Gastroesophageal sphincter (tissue), 4 donors: ENCODE results near the gene TIGAR. TPM values are rescaled to one million over a fixed set of nuclear protein-coding genes. Genes with fewer than 3 reads are reported as not detected.
A peak's percentile ranks its signal among the peaks of the same experiment; 100 is the strongest.

ENCODE experiments used
- ATAC-seq: fragments of 150-250 bp; one replicate; pipeline ENCODE4 v1.9.1; 2016; ENCODE audit warnings: mild to moderate bottlenecking, moderate library complexity
- H3K27ac ChIP-seq, 4 donors: fragments of 200-600 bp; sonication (generic) in 3 of 4; 1 replicate in 3 of 4; 2 replicates in 1 of 4; pipeline ENCODE4 v1.5.1; 2016 to 2019
- H3K27me3 ChIP-seq: fragments of 200-600 bp; sonication (generic); one replicate; pipeline ENCODE4 v1.5.1; 2019
- H3K36me3 ChIP-seq, 2 donors: fragments of 200-600 bp; sonication (generic); one replicate each; pipeline ENCODE4 v1.5.1; 2019; ENCODE audit warnings: control low read depth in 1 of 2
- H3K4me1 ChIP-seq, 3 donors: fragments of 200-600 bp; sonication (generic); 1 replicate in 2 of 3; 2 replicates in 1 of 3; pipeline ENCODE4 v1.5.1; 2016 to 2019; ENCODE audit warnings: control low read depth in 2 of 3
- H3K4me3 ChIP-seq, 2 donors: fragments of 200-600 bp; sonication (generic); one replicate each; pipeline ENCODE4 v1.5.1; 2019; ENCODE audit warnings: mild to moderate bottlenecking in 1 of 2, moderate library complexity in 1 of 2
- H3K9me3 ChIP-seq, 3 donors: fragments of 200-600 bp; sonication (generic); one replicate each; pipeline ENCODE4 v1.5.1; 2017 to 2019; ENCODE audit warnings: control low read depth in 2 of 3
- EP300 ChIP-seq: sonication (generic); formaldehyde crosslinking; IDR thresholded peaks from one replicate; pipeline ENCODE4 v1.6.1; 2017; ENCODE audit warnings: antibody characterized with exemption, mild to moderate bottlenecking
- POLR2A ChIP-seq, 2 donors: fragments of 450-650 bp; IDR thresholded peaks; one replicate each; pipeline ENCODE4 v1.6.1; 2017; ENCODE audit warnings: antibody characterized with exemption in 2 of 2, mild to moderate bottlenecking in 2 of 2, moderate library complexity in 1 of 2
- POLR2AphosphoS5 ChIP-seq: sonication (generic); formaldehyde crosslinking; IDR thresholded peaks from one replicate; pipeline ENCODE4 v1.6.1; 2017; ENCODE audit warnings: antibody characterized with exemption
- WGBS, 2 donors: methylation state at CpG; one replicate each; pipeline ENCODE4 v1.1.5; 2018; ENCODE audit warnings: low coverage in 1 of 2; 5-methylcytosine and 5-hydroxymethylcytosine counted together
- total RNA-seq, 4 donors: library from RNA; depleted of rRNA; stranded (reverse); fragments of >200 nt; gene quantifications; one replicate each; pipeline ENCODE4 v1.1.0, GENCODE V29; 2016
- TF ChIP-seq, protein P1 (sequence below), 4 experiments: fragments of 200-600 bp in 2 of 4; fragments of 450-650 bp in 2 of 4; sonication (generic) in 1 of 4; IDR thresholded peaks; one replicate each; pipeline ENCODE4 v1.5.1; 2017 to 2019; ENCODE audit warnings: antibody characterized with exemption in 4 of 4, mild to moderate bottlenecking in 2 of 4, moderate library complexity in 2 of 4

TIGAR gene
- total RNA-seq, 4 donors from 2014 or later, result 4.6 to 10.5 (median 8.5) TPM

DNA sequence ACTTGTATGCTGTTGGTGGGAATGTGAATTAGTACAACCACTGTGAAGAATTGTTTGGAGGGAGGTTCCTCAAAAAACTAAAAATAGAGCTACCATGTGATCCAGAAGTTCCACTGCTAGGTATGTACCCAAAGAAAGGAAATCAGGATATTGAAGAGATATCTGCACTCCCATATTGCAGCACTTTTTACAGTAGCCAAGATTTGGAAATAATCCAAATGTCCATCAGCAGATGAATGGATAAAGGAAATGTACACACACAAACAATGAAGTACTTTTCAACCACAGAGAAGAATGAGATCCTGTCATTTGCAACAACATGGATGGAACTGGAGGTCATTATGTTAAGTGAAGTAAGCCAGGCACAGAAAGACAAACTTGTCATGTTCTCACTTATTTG is 25.9 kb downstream of the TIGAR start:
- Histone ChIP-seq H3K27ac (no peak overlapping the region), H3K27me3 (no peaks in the 10 kb centered on the region), H3K4me3 (no peak overlapping the region), H3K36me3 (peaks cover 0 to 28% of the 10 kb centered on the region in 2 donors), H3K4me1 (no peaks in the 10 kb centered on the region), H3K9me3 (no peaks in the 10 kb centered on the region)
- ATAC-seq, result no peak
- no peak for TF ChIP-seq POLR2AphosphoS5

GRCh38 chr12:4353785-4354208 is 32.8 kb downstream of the TIGAR start:
- Histone ChIP-seq H3K27me3 (no peaks in the 10 kb centered on the region), H3K4me3 (no peak overlapping the region), H3K4me1 (no peaks in the 10 kb centered on the region), H3K9me3 (no peaks in the 10 kb centered on the region), H3K27ac (no peak overlapping the region), H3K36me3 (peaks cover 0 to 45% of the 10 kb centered on the region in 2 donors)
- no peak for TF ChIP-seq EP300
- TF ChIP-seq, protein P1, sequence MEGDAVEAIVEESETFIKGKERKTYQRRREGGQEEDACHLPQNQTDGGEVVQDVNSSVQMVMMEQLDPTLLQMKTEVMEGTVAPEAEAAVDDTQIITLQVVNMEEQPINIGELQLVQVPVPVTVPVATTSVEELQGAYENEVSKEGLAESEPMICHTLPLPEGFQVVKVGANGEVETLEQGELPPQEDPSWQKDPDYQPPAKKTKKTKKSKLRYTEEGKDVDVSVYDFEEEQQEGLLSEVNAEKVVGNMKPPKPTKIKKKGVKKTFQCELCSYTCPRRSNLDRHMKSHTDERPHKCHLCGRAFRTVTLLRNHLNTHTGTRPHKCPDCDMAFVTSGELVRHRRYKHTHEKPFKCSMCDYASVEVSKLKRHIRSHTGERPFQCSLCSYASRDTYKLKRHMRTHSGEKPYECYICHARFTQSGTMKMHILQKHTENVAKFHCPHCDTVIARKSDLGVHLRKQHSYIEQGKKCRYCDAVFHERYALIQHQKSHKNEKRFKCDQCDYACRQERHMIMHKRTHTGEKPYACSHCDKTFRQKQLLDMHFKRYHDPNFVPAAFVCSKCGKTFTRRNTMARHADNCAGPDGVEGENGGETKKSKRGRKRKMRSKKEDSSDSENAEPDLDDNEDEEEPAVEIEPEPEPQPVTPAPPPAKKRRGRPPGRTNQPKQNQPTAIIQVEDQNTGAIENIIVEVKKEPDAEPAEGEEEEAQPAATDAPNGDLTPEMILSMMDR (IDR thresholded peaks at IDR 0.05), result peak; percentile 29 to 57 (median 45)
- ATAC-seq, result no peak
- 50% methylated on average over 1 of the region's 4 CpGs for WGBS, 2 donors

- ATAC-seq, result no peak
- WGBS, 2 donors, result 68 to 77% methylated on average over 3 of the region's 3 CpGs
- TF ChIP-seq EP300 (no peak), POLR2AphosphoS5 (no peak), POLR2A (IDR thresholded peaks at IDR 0.05) (no peak)
- TF ChIP-seq, protein P1 (IDR thresholded peaks at IDR 0.05), result no peak
- Histone ChIP-seq H3K27me3 (no peaks in the 10 kb centered on the region), H3K27ac (no peak overlapping the region), H3K4me1 (no peaks in the 10 kb centered on the region), H3K4me3 (no peak overlapping the region), H3K36me3 (peaks cover 0 to 31% of the 10 kb centered on the region in 2 donors), H3K9me3 (no peaks in the 10 kb centered on the region)
These were observed 34.4 kb downstream of the TIGAR start for GRCh38 chr12:4355156-4356040.

DNA sequence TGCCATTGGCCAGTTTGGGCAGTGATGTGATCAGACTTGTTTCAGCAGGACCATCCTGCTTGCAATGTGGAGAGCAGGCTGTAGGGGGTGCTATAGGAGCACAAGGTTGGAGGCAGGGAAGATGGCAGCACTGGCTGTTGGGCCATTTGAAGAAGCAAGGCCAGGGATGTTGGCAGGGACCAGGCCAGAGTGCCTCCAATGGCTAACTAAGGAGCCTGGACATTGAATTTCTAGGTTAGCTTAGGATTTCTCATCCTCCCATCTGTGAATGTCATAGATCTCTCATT is 35.0 kb downstream of the TIGAR start:
- no peak for TF ChIP-seq EP300
- TF ChIP-seq, protein P1 (IDR thresholded peaks at IDR 0.05), result peak in 3 of 4 experiments; percentile 21 to 49 (median 29)
- no peak for TF ChIP-seq POLR2A (IDR thresholded peaks at IDR 0.05)
- no peak for TF ChIP-seq POLR2AphosphoS5
- Histone ChIP-seq H3K27ac (no peak overlapping the region), H3K4me3 (no peak overlapping the region), H3K4me1 (no peaks in the 10 kb centered on the region), H3K36me3 (peaks cover 0 to 25% of the 10 kb centered on the region in 2 donors), H3K27me3 (no peaks in the 10 kb centered on the region), H3K9me3 (no peaks in the 10 kb centered on the region)
- no peak for ATAC-seq

DNA sequence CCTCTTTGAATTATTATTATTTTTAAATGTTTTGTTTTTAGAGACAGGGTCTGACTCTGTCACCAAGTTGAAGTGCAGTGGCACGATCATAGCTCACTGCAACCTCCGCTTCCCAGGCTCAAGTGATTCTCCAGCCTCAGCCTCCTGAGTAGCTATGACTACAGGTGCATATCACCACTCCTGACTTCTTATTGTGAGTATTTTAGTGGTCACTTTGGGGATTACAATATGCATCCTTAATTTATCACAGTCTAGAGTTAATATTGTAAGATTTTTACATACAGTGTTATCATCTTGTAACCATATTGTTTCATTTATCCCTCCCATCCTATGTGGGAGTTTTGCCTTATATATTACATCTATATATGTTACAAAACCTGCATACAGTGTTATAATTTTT is 45.1 kb downstream of the TIGAR start:
- Histone ChIP-seq H3K9me3 (no peaks in the 10 kb centered on the region), H3K4me1 (no peaks in the 10 kb centered on the region), H3K36me3 (no peaks in the 10 kb centered on the region), H3K4me3 (no peak overlapping the region), H3K27me3 (no peaks in the 10 kb centered on the region), H3K27ac (no peak overlapping the region)
- TF ChIP-seq EP300 (no peak), POLR2AphosphoS5 (no peak), POLR2A (IDR thresholded peaks at IDR 0.05) (no peak)
- TF ChIP-seq, protein P1 (IDR thresholded peaks at IDR 0.05), result no peak
- WGBS, 2 donors, result 80 to 83% methylated on average over 2 of the region's 2 CpGs
- no peak for ATAC-seq
